GM21786 (cell line): ENCODE data around the gene SNX17.
"Not testable (repeated sequence)": the region's sequence is repeated elsewhere in the genome, so short reads cannot be mapped to it uniquely, and the experiment has no call there.

Source experiments
- ATAC-seq: cut with Tn5 transposase; IDR thresholded peaks from one replicate; pipeline ENCODE4 v1.9.1; 2021; ENCODE audit not compliant: unreplicated experiment

The SNX17 gene

GRCh38 chr2:27390822-27391679 is 20.6 kb downstream of the SNX17 start:
- no peak for ATAC-seq

- no peak for ATAC-seq
Observed at GRCh38 chr2:27393225-27393624, 22.8 kb downstream of the SNX17 start.

GRCh38 chr2:27398962-27399361 is 28.5 kb downstream of the SNX17 start:
- no peak for ATAC-seq

GRCh38 chr2:27400348-27401135 is 30.1 kb downstream of the SNX17 start:
- no peak for ATAC-seq

GRCh38 chr2:27407798-27408491 is 37.5 kb downstream of the SNX17 start:
- ATAC-seq: no peak

- peak; percentile 25 for ATAC-seq
Observed at GRCh38 chr2:27408601-27409320, 38.3 kb downstream of the SNX17 start.

- peak; percentile 96 for ATAC-seq
Observed at GRCh38 chr2:27409321-27410073, 39.1 kb downstream of the SNX17 start, which contains the start of gene PPM1G. TSS of gene PPM1G (minus strand) at chr2:27409591. CDS start at chr2:27409422, 169 bp downstream.

GRCh38 chr2:27412419-27413152 is 42.2 kb downstream of the SNX17 start:
- no peak for ATAC-seq

- no peak for ATAC-seq
Observed at GRCh38 chr2:27416151-27416550, 45.7 kb downstream of the SNX17 start.

- no peak for ATAC-seq
Observed at GRCh38 chr2:27420996-27421395, 50.6 kb downstream of the SNX17 start.

GRCh38 chr2:27421660-27422250 is 51.3 kb downstream of the SNX17 start:
- ATAC-seq: no peak

GRCh38 chr2:27422958-27423357 is 52.5 kb downstream of the SNX17 start:
- no peak for ATAC-seq

GRCh38 chr2:27425039-27425438 is 54.6 kb downstream of the SNX17 start:
- ATAC-seq: not testable (repeated sequence)
